Neural crest cell (in vitro differentiated cells): ENCODE results near the gene UBE2H. TPM values are rescaled to one million over a fixed set of nuclear protein-coding genes. Genes with fewer than 3 reads are reported as not detected.

Experiments
- DNase-seq: peaks from one replicate; pipeline ENCODE4 v3.0.0; 2021; ENCODE audit warnings: low read depth, mixed read lengths, low spot score
- H3K27ac Mint-ChIP-seq: one replicate; pipeline ENCODE4 v1.8.0; 2021; ENCODE audit warnings: mild to moderate bottlenecking, mixed read lengths; ENCODE audit not compliant: unreplicated experiment
- H3K27me3 Mint-ChIP-seq: 2 replicates; pipeline ENCODE4 v1.8.0; 2021; ENCODE audit warnings: low read depth, mild to moderate bottlenecking, mixed read lengths
- H3K36me3 Mint-ChIP-seq: 2 replicates; pipeline ENCODE4 v1.8.0; 2021; ENCODE audit warnings: low read depth, mild to moderate bottlenecking, mixed read lengths
- H3K4me1 Mint-ChIP-seq: 2 replicates; pipeline ENCODE4 v1.8.0; 2021; ENCODE audit warnings: mixed read lengths
- H3K4me3 Mint-ChIP-seq: one replicate; pipeline ENCODE4 v1.8.0; 2021; ENCODE audit warnings: mild to moderate bottlenecking, mixed read lengths
- H3K9me3 Mint-ChIP-seq: 2 replicates; pipeline ENCODE4 v1.8.0; 2021; ENCODE audit warnings: mixed read lengths
- total RNA-seq: library from RNA; stranded (reverse); gene quantifications from 2 replicates; pipeline ENCODE4 v1.2.1, GENCODE V29; 2021
- TF ChIP-seq, protein P1 (sequence below): fragments of 200-600 bp; sonication (generic); conservative IDR thresholded peaks from 2 replicates; pipeline ENCODE4 v1.5.0; 2021; ENCODE audit warnings: antibody characterized with exemption, mild to moderate bottlenecking

UBE2H gene
- total RNA-seq, 1 donor from 2014 or later: 43.4 TPM

DNA sequence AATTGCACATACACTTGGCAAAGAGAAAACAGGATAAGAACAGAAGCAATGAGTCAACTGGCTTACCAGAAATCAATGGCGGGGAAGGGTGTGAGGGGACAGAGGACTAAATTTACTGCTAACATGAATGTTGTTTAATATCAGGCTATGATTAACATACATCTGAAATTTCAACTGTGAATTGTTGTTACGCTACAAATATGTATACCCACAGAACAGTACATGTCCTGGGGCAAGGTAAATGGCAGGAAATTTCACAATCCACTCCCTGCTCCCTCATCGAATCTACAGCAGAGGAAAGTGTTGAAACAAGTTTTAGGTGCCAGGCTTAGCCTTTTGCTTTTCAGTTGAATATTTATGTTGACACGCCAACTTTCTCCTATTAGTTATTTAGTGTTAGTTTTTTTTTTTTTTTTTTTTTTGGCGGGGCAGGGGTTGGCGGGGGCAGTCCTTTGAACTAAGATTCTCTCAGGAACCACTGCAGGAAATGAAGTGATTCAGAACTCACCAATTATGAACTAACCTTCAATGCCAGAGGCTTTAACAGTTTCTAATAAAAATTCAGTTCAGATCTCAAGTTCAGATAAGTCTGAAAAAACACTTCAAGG is 99.0 kb downstream of the UBE2H start:
- TF ChIP-seq, protein P1, sequence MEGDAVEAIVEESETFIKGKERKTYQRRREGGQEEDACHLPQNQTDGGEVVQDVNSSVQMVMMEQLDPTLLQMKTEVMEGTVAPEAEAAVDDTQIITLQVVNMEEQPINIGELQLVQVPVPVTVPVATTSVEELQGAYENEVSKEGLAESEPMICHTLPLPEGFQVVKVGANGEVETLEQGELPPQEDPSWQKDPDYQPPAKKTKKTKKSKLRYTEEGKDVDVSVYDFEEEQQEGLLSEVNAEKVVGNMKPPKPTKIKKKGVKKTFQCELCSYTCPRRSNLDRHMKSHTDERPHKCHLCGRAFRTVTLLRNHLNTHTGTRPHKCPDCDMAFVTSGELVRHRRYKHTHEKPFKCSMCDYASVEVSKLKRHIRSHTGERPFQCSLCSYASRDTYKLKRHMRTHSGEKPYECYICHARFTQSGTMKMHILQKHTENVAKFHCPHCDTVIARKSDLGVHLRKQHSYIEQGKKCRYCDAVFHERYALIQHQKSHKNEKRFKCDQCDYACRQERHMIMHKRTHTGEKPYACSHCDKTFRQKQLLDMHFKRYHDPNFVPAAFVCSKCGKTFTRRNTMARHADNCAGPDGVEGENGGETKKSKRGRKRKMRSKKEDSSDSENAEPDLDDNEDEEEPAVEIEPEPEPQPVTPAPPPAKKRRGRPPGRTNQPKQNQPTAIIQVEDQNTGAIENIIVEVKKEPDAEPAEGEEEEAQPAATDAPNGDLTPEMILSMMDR: no peak
- Mint-ChIP-seq H3K4me3 (no peak overlapping the region), H3K27ac (no peak overlapping the region), H3K36me3 (no peaks in the 10 kb centered on the region), H3K4me1 (peaks cover 5% of the 10 kb centered on the region), H3K9me3 (no peaks in the 10 kb centered on the region), H3K27me3 (no peaks in the 10 kb centered on the region)
- no peak for DNase-seq

DNA sequence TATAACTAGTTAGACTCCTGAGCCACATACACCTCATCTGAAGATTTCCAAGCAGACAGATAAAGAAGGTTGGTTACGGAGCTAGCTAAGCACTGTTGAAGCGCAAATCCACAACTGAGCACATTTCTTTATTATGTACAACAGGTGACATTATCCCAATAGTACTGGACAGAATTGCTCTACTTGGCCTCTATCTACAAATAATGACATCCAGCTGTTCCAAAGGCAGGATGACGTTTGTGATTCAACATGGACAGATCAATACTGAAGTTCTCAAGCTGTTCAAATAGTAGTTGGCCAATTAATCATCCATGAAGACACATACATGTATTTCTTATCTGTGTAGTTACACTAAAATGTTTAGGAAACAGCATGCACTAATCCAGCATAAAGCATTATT is 101.0 kb downstream of the UBE2H start:
- H3K4me1 Mint-ChIP-seq: peaks cover 8% of the 10 kb centered on the region
- H3K27me3 Mint-ChIP-seq: no peaks in the 10 kb centered on the region
- H3K36me3 Mint-ChIP-seq: no peaks in the 10 kb centered on the region
- no peak for DNase-seq
- TF ChIP-seq, protein P1: no peak
- no peak overlapping the region for H3K27ac Mint-ChIP-seq
- H3K9me3 Mint-ChIP-seq: no peaks in the 10 kb centered on the region
- no peak overlapping the region for H3K4me3 Mint-ChIP-seq

DNA sequence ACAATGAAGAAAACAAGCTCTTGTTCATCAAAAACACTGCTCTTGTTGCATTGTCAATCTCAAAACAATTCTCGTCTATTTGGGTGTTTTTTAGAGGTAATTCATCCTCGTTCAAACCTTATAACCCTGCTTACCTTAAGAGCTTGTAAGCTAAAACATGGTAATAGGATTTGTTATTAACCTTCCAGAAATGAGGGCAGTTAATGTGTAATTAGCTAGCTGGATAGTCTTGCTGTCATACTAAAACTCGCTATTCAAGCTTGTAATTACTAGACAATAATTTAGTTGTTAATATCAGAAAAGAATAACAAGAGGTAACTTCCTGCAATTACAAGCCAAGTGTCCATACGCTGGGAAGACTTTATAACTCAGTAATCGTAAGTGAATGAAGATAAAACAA is 101.6 kb downstream of the UBE2H start:
- Mint-ChIP-seq H3K27ac (no peak overlapping the region), H3K27me3 (no peaks in the 10 kb centered on the region), H3K9me3 (no peaks in the 10 kb centered on the region), H3K4me3 (no peak overlapping the region), H3K36me3 (no peaks in the 10 kb centered on the region), H3K4me1 (peaks cover 8% of the 10 kb centered on the region)
- no peak for DNase-seq
- TF ChIP-seq, protein P1: no peak

- H3K27ac Mint-ChIP-seq: no peak overlapping the region
- H3K9me3 Mint-ChIP-seq: no peaks in the 10 kb centered on the region
- no peaks in the 10 kb centered on the region for H3K27me3 Mint-ChIP-seq
- no peaks in the 10 kb centered on the region for H3K36me3 Mint-ChIP-seq
- TF ChIP-seq, protein P1: no peak
- H3K4me1 Mint-ChIP-seq: peaks cover 14% of the 10 kb centered on the region
- no peak overlapping the region for H3K4me3 Mint-ChIP-seq
- DNase-seq: no peak
These were observed 104.3 kb downstream of the UBE2H start for GRCh38 chr7:129848436-129848835.

DNA sequence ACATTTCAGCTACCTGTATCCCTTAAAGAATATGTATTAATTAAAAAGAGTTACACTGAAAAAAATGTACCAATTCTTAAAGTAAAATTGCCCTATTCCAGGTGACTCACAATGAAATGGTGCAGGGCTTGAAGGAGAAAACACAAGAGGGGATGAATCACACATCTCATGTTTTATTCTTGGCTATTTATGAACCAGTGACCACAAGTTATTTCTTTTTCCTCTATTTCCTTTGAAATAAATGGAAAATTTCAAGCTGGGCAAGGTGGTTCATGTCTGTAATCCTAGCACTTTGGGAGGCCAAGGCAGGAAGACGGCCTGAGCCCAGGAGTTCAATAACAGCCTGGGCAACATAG is 106.8 kb downstream of the UBE2H start:
- H3K4me1 Mint-ChIP-seq: peaks cover 12% of the 10 kb centered on the region
- H3K4me3 Mint-ChIP-seq: no peak overlapping the region

More for the DNA sequence above, 106.8 kb downstream of the UBE2H start:
- no peak for DNase-seq
- Mint-ChIP-seq H3K36me3 (no peaks in the 10 kb centered on the region), H3K27me3 (no peaks in the 10 kb centered on the region), H3K9me3 (no peaks in the 10 kb centered on the region), H3K27ac (no peak overlapping the region)
- TF ChIP-seq, protein P1: no peak
